Gastroesophageal sphincter (tissue), 3 donors: ENCODE data around the gene GRAMD4.

Experiments used
- CTCF ChIP-seq, 4 experiments: fragments of 200-600 bp in 2 of 4; fragments of 450-650 bp in 2 of 4; sonication (generic) in 1 of 4; IDR thresholded peaks; one replicate each; pipeline ENCODE4 v1.5.1; 2017 to 2019; ENCODE audit warnings: antibody characterized with exemption in 4 of 4, mild to moderate bottlenecking in 2 of 4, moderate library complexity in 2 of 4
- POLR2A ChIP-seq, 2 donors: fragments of 450-650 bp; IDR thresholded peaks; one replicate each; pipeline ENCODE4 v1.6.1; 2017; ENCODE audit warnings: antibody characterized with exemption in 2 of 2, mild to moderate bottlenecking in 2 of 2, moderate library complexity in 1 of 2

- TF ChIP-seq CTCF (IDR thresholded peaks at IDR 0.05) = no peak
- no peak for TF ChIP-seq POLR2A (IDR thresholded peaks at IDR 0.05)
Measured at GRCh38 chr22:46714550-46714949, 94.4 kb downstream of the GRAMD4 start.
